Neural cell (in vitro differentiated cells): ENCODE measurements around the gene PTGFR. TPM values are rescaled to one million over a fixed set of nuclear protein-coding genes. Genes with fewer than 3 reads are reported as not detected.

Source experiments
- H2AFZ ChIP-seq: fragments of 200-600, 300-800 bp; sonication (generic), shearing (Covaris generic); 2 replicates; pipeline ENCODE4 v1.6.0; 2014; ENCODE audit warnings: low read depth, mild to moderate bottlenecking, antibody characterized with exemption, low read length, moderate library complexity
- H3F3A ChIP-seq: fragments of 200-600 bp; shearing (Covaris generic); 2 replicates; pipeline ENCODE4 v1.6.1; 2016; ENCODE audit warnings: mild to moderate bottlenecking, moderate library complexity, mixed read lengths, antibody characterized with exemption, low read length; ENCODE audit not compliant: insufficient read depth, poor library complexity, severe bottlenecking
- H3K27ac ChIP-seq: fragments of 200-600, 300-800 bp; sonication (generic), shearing (Covaris generic); 2 replicates; pipeline ENCODE4 v1.5.1; 2014; ENCODE audit warnings: mild to moderate bottlenecking, low read length, moderate library complexity
- H3K27me3 ChIP-seq: fragments of 300-800, 200-600 bp; sonication (generic), shearing (Covaris generic); 2 replicates; pipeline ENCODE4 v1.6.0; 2014; ENCODE audit warnings: mild to moderate bottlenecking, low read depth, low read length, moderate library complexity; ENCODE audit not compliant: insufficient read depth
- H3K36me3 ChIP-seq: fragments of 300-800, 200-600 bp; sonication (generic), shearing (Covaris generic); 2 replicates; pipeline ENCODE4 v1.5.1; 2014; ENCODE audit warnings: mild to moderate bottlenecking, antibody characterized with exemption, low read length, moderate library complexity; ENCODE audit not compliant: insufficient read depth
- H3K4me2 ChIP-seq: fragments of 300-800, 200-600 bp; sonication (generic), shearing (Covaris generic); 2 replicates; pipeline ENCODE4 v1.6.0; 2014; ENCODE audit warnings: mild to moderate bottlenecking, low read length
- H3K4me3 ChIP-seq: fragments of 300-800, 200-600 bp; sonication (generic), shearing (Covaris generic); 2 replicates; pipeline ENCODE4 v1.5.1; 2014; ENCODE audit warnings: mild to moderate bottlenecking, low read length, moderate library complexity
- H3K79me2 ChIP-seq: fragments of 200-600 bp; shearing (Covaris generic); replicated peaks from 2 replicates; pipeline ENCODE4 v1.6.0; 2014; ENCODE audit warnings: mild to moderate bottlenecking, low read length, moderate library complexity; ENCODE audit not compliant: insufficient read depth
- H3K9ac ChIP-seq: fragments of 300-800, 200-600 bp; sonication (generic), shearing (Covaris generic); 2 replicates; pipeline ENCODE4 v1.6.1; 2016; ENCODE audit warnings: mild to moderate bottlenecking, low read length, mixed read lengths
- H3K9me2 ChIP-seq: fragments of 200-600 bp; shearing (Covaris generic); 2 replicates; pipeline ENCODE4 v1.6.1; 2016; ENCODE audit warnings: mild to moderate bottlenecking, low read length, mixed read lengths; ENCODE audit not compliant: insufficient read depth
- H3K9me3 ChIP-seq: fragments of 200-600, 300-800 bp; sonication (generic), shearing (Covaris generic); 2 replicates; pipeline ENCODE4 v1.6.1; 2016; ENCODE audit warnings: mild to moderate bottlenecking, mixed run types, low read length, moderate library complexity, mixed read lengths
- H4K20me1 ChIP-seq: fragments of 200-600 bp; shearing (Covaris generic); 2 replicates; pipeline ENCODE4 v1.6.1; 2016; ENCODE audit warnings: mild to moderate bottlenecking, mixed run types; ENCODE audit not compliant: insufficient read depth
- EP300 ChIP-seq: fragments of 450-650 bp; conservative IDR thresholded peaks from 2 replicates; pipeline ENCODE4 v1.6.1; 2014; ENCODE audit warnings: antibody characterized with exemption, mild to moderate bottlenecking, moderate library complexity; ENCODE audit not compliant: poor library complexity, severe bottlenecking
- EZH2 ChIP-seq: fragments of 200-600, 300-800 bp; shearing (Covaris generic), sonication (generic); IDR thresholded peaks from 2 replicates; pipeline ENCODE4 v1.6.1; 2014; ENCODE audit warnings: antibody characterized with exemption, low read length, borderline replicate concordance, mild to moderate bottlenecking; ENCODE audit not compliant: insufficient read depth, poor library complexity, severe bottlenecking
- MXI1 ChIP-seq: fragments of 450-650 bp; conservative IDR thresholded peaks from 2 replicates; pipeline ENCODE4 v1.6.1; 2014; ENCODE audit warnings: antibody characterized with exemption, mild to moderate bottlenecking; ENCODE audit not compliant: poor library complexity, severe bottlenecking
- POLR2AphosphoS5 ChIP-seq: IDR thresholded peaks from 2 replicates; pipeline ENCODE4 v1.6.1; 2012
- RAD21 ChIP-seq: fragments of 450-650 bp; conservative IDR thresholded peaks from 2 replicates; pipeline ENCODE4 v1.6.1; 2014; ENCODE audit warnings: antibody characterized with exemption, mild to moderate bottlenecking, moderate library complexity
- SMC3 ChIP-seq: fragments of 450-650 bp; conservative IDR thresholded peaks from 2 replicates; pipeline ENCODE4 v1.6.1; 2014; ENCODE audit warnings: antibody characterized with exemption, mild to moderate bottlenecking, moderate library complexity; ENCODE audit not compliant: poor library complexity
- TAF1 ChIP-seq: IDR thresholded peaks from 2 replicates; pipeline ENCODE4 v1.6.1; 2012; ENCODE audit warnings: low read depth
- polyA plus RNA-seq: library from polyadenylated mRNA; depleted of rRNA; stranded (reverse); fragments of >200 nt; gene quantifications from 2 replicates; pipeline ENCODE4 v1.2.3, GENCODE V29; 2014
- TF ChIP-seq, protein P1 (sequence below): fragments of 450-650 bp; IDR thresholded peaks from 2 replicates; pipeline ENCODE4 v1.5.1; 2014; ENCODE audit warnings: antibody characterized with exemption, mild to moderate bottlenecking, moderate library complexity; ENCODE audit not compliant: poor library complexity, severe bottlenecking
- TF ChIP-seq, protein P2 (sequence below): IDR thresholded peaks from 2 replicates; pipeline ENCODE4 v1.6.1; 2012; ENCODE audit warnings: borderline replicate concordance

The PTGFR gene
- polyA plus RNA-seq, 1 donor from 2014 or later, result 0.54 TPM

DNA sequence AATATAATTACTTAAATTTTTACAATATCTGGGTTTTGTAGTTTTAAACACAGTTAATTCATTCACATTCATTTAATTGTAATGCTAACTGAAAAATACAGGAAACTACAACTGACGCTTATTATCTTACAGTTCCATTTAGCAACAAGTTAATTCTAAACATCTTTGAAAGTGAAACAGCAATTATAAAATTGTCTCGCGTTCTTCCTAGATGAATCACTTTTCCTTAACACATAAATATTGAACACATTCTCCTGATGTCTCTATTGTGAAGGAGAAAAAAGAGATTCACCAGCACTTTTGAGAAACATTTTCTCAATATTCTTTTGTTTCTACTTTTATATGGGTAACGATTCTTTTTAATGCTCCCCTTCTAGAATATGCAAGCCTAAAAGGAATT lies 6.4 kb downstream of the PTGFR start:
- Histone ChIP-seq H3K9ac (no peak overlapping the region), H3F3A (no peaks in the 10 kb centered on the region), H3K79me2 (no peaks in the 10 kb centered on the region), H3K9me3 (no peaks in the 10 kb centered on the region), H3K36me3 (no peaks in the 10 kb centered on the region), H3K27ac (no peak overlapping the region), H2AFZ (no peak overlapping the region), H3K4me2 (no peak overlapping the region), H3K9me2 (no peaks in the 10 kb centered on the region), H3K4me3 (no peak overlapping the region), H4K20me1 (no peaks in the 10 kb centered on the region), H3K27me3 (peaks cover 4% of the 10 kb centered on the region)
- TF ChIP-seq, protein P1, sequence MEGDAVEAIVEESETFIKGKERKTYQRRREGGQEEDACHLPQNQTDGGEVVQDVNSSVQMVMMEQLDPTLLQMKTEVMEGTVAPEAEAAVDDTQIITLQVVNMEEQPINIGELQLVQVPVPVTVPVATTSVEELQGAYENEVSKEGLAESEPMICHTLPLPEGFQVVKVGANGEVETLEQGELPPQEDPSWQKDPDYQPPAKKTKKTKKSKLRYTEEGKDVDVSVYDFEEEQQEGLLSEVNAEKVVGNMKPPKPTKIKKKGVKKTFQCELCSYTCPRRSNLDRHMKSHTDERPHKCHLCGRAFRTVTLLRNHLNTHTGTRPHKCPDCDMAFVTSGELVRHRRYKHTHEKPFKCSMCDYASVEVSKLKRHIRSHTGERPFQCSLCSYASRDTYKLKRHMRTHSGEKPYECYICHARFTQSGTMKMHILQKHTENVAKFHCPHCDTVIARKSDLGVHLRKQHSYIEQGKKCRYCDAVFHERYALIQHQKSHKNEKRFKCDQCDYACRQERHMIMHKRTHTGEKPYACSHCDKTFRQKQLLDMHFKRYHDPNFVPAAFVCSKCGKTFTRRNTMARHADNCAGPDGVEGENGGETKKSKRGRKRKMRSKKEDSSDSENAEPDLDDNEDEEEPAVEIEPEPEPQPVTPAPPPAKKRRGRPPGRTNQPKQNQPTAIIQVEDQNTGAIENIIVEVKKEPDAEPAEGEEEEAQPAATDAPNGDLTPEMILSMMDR, result no peak
- no peak for TF ChIP-seq MXI1
- no peak for TF ChIP-seq TAF1
- TF ChIP-seq SMC3, result no peak
- TF ChIP-seq POLR2AphosphoS5, result no peak
- TF ChIP-seq, protein P2, sequence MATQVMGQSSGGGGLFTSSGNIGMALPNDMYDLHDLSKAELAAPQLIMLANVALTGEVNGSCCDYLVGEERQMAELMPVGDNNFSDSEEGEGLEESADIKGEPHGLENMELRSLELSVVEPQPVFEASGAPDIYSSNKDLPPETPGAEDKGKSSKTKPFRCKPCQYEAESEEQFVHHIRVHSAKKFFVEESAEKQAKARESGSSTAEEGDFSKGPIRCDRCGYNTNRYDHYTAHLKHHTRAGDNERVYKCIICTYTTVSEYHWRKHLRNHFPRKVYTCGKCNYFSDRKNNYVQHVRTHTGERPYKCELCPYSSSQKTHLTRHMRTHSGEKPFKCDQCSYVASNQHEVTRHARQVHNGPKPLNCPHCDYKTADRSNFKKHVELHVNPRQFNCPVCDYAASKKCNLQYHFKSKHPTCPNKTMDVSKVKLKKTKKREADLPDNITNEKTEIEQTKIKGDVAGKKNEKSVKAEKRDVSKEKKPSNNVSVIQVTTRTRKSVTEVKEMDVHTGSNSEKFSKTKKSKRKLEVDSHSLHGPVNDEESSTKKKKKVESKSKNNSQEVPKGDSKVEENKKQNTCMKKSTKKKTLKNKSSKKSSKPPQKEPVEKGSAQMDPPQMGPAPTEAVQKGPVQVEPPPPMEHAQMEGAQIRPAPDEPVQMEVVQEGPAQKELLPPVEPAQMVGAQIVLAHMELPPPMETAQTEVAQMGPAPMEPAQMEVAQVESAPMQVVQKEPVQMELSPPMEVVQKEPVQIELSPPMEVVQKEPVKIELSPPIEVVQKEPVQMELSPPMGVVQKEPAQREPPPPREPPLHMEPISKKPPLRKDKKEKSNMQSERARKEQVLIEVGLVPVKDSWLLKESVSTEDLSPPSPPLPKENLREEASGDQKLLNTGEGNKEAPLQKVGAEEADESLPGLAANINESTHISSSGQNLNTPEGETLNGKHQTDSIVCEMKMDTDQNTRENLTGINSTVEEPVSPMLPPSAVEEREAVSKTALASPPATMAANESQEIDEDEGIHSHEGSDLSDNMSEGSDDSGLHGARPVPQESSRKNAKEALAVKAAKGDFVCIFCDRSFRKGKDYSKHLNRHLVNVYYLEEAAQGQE, result no peak
- TF ChIP-seq EZH2, result no peak
- no peak for TF ChIP-seq EP300
- TF ChIP-seq RAD21, result no peak

DNA sequence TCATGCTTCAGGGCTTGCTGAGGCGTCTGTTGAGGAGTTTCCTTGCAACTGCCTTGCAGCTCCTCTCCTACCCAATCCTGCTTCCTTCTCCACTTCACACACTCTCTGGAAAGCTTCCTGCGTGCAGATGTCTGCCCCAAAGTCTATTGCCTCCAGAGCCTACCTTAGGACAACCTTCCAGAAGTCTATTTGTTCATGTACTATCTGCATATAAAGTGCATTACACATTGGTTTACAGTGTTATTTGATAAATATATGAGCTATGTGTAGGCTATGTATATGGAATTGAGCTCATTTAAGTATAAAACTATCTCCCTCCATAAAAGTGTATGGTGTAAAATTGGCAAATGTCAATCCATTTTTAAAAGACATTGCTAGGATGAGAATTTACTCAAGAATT lies 9.8 kb downstream of the PTGFR start:
- Histone ChIP-seq H3K27me3 (no peaks in the 10 kb centered on the region), H3K9me2 (no peaks in the 10 kb centered on the region), H3F3A (no peaks in the 10 kb centered on the region), H3K9ac (no peak overlapping the region), H4K20me1 (no peaks in the 10 kb centered on the region), H2AFZ (no peak overlapping the region), H3K27ac (no peak overlapping the region), H3K9me3 (no peaks in the 10 kb centered on the region), H3K4me2 (no peak overlapping the region), H3K36me3 (no peaks in the 10 kb centered on the region), H3K4me3 (no peak overlapping the region), H3K79me2 (no peaks in the 10 kb centered on the region)
- TF ChIP-seq RAD21, result no peak
- TF ChIP-seq SMC3, result no peak
- TF ChIP-seq, protein P1, result no peak
- TF ChIP-seq EZH2, result no peak
- TF ChIP-seq TAF1, result no peak
